Loucy (cell line): ENCODE results near the gene TTC12.

Experiments
- H2AFZ ChIP-seq: fragments of 200-600 bp; sonication (generic); 2 replicates; pipeline ENCODE4 v1.6.0; 2016; ENCODE audit warnings: antibody characterized with exemption, mild to moderate bottlenecking, low read length, moderate library complexity
- H3F3A ChIP-seq: fragments of 200-600 bp; 2 replicates; pipeline ENCODE4 v1.6.0; 2016; ENCODE audit warnings: antibody characterized with exemption, low read depth, mild to moderate bottlenecking
- H3K27me3 ChIP-seq: fragments of 200-600 bp; sonication (generic); 2 replicates; pipeline ENCODE4 v1.6.1; 2014; ENCODE audit warnings: low read length, mild to moderate bottlenecking; ENCODE audit not compliant: insufficient read depth, poor library complexity, severe bottlenecking
- H3K36me3 ChIP-seq: fragments of 200-600 bp; sonication (generic); 2 replicates; pipeline ENCODE4 v1.6.1; 2016; ENCODE audit warnings: low read length; ENCODE audit not compliant: insufficient read depth
- H3K4me1 ChIP-seq: fragments of 200-600 bp; sonication (generic); 2 replicates; pipeline ENCODE4 v1.5.1; 2014; ENCODE audit warnings: low read length, mild to moderate bottlenecking; ENCODE audit not compliant: insufficient read depth, poor library complexity, severe bottlenecking
- H3K4me2 ChIP-seq: fragments of 200-600 bp; sonication (generic); 2 replicates; pipeline ENCODE4 v1.6.0; 2014; ENCODE audit warnings: antibody characterized with exemption, low read length, low read depth, mild to moderate bottlenecking; ENCODE audit not compliant: poor library complexity, severe bottlenecking
- H3K4me3 ChIP-seq: fragments of 200-600 bp; sonication (generic); 2 replicates; pipeline ENCODE4 v1.5.1; 2014; ENCODE audit warnings: low read length, mild to moderate bottlenecking, mixed read lengths; ENCODE audit not compliant: poor library complexity, severe bottlenecking
- H3K79me2 ChIP-seq: fragments of 200-600 bp; sonication (generic); 2 replicates; pipeline ENCODE4 v1.6.1; 2014; ENCODE audit warnings: low read length; ENCODE audit not compliant: insufficient read depth
- H3K9ac ChIP-seq: fragments of 200-600 bp; sonication (generic); 2 replicates; pipeline ENCODE4 v1.6.0; 2014; ENCODE audit warnings: mild to moderate bottlenecking, low read depth, low read length, moderate library complexity; ENCODE audit not compliant: poor library complexity, severe bottlenecking
- H3K9me2 ChIP-seq: fragments of 200-600 bp; sonication (generic); replicated peaks from 2 replicates; pipeline ENCODE4 v1.6.1; 2016; ENCODE audit warnings: low read depth, low read length, mixed read lengths
- H3K9me3 ChIP-seq: fragments of 200-600 bp; sonication (generic); 2 replicates; pipeline ENCODE4 v1.6.1; 2014; ENCODE audit warnings: mild to moderate bottlenecking, antibody characterized with exemption, low read length, low read depth; ENCODE audit not compliant: insufficient read depth
- H4K20me1 ChIP-seq: fragments of 200-600 bp; sonication (generic); 2 replicates; pipeline ENCODE4 v1.6.0; 2014; ENCODE audit warnings: antibody characterized with exemption, low read length, mild to moderate bottlenecking; ENCODE audit not compliant: insufficient read depth, poor library complexity, severe bottlenecking
- EZH2phosphoT487 ChIP-seq: fragments of 200-600 bp; IDR thresholded peaks from 2 replicates; pipeline ENCODE4 v1.6.1; 2018; ENCODE audit warnings: antibody characterized with exemption, mild to moderate bottlenecking, moderate library complexity, borderline replicate concordance
- TF ChIP-seq, protein P1 (sequence below): fragments of 200-600 bp; sonication (generic); conservative IDR thresholded peaks from 2 replicates; pipeline ENCODE4 v1.5.1; 2014; ENCODE audit warnings: mild to moderate bottlenecking, antibody characterized with exemption, low read length

Gene TTC12

DNA sequence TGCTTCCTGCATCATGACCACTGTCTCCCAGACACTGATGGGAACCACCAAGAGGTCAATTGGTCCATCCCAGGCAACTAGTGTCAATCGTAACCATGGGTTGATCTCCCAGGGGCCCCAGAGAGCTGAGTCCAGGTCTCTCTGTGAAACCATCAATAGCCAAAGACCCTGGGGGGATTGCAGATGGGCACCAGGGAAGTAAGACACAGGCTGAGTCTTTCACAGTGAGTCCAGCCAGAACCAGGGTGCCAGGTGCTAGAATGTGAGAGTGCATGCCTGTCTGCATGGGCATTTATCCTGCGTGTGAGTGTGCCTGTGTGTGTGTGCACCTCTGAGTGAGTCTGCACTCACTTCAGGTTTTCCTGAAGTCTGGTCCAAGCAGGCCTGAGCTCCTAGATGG lies 45.3 kb upstream of the TTC12 start:
- H3K4me1 ChIP-seq, result no peaks in the 10 kb centered on the region
- no peak for TF ChIP-seq EZH2phosphoT487
- TF ChIP-seq, protein P1, sequence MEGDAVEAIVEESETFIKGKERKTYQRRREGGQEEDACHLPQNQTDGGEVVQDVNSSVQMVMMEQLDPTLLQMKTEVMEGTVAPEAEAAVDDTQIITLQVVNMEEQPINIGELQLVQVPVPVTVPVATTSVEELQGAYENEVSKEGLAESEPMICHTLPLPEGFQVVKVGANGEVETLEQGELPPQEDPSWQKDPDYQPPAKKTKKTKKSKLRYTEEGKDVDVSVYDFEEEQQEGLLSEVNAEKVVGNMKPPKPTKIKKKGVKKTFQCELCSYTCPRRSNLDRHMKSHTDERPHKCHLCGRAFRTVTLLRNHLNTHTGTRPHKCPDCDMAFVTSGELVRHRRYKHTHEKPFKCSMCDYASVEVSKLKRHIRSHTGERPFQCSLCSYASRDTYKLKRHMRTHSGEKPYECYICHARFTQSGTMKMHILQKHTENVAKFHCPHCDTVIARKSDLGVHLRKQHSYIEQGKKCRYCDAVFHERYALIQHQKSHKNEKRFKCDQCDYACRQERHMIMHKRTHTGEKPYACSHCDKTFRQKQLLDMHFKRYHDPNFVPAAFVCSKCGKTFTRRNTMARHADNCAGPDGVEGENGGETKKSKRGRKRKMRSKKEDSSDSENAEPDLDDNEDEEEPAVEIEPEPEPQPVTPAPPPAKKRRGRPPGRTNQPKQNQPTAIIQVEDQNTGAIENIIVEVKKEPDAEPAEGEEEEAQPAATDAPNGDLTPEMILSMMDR, result no peak

DNA sequence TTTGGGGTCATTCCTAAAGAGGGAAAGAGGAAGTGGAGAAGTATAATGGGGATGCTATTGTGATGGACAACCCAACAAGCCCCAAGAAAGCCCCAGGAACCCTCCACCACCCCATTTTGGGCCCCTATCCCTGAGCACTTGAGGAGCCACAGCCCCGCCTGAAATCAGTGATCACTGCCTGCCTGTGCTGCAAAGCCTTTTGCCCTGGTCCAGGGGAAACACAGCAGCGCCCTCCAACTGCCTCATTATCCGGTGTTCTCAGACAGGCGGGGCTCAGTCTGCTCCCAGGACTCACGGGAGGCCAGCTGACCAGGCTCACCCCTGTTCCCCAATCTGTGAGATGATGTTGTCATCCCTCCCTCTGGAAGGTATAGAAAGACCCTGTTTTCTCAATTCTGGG lies 44.7 kb upstream of the TTC12 start:
- Histone ChIP-seq H2AFZ (no peak overlapping the region), H3K9ac (no peak overlapping the region), H3K4me3 (no peak overlapping the region), H3K79me2 (no peaks in the 10 kb centered on the region), H3K27me3 (no peaks in the 10 kb centered on the region), H3K36me3 (no peaks in the 10 kb centered on the region), H3K9me3 (peaks cover 4% of the 10 kb centered on the region; the same call in 1 of the 2 replicates), H3K9me2 (no peaks in the 10 kb centered on the region), H3F3A (no peaks in the 10 kb centered on the region), H4K20me1 (no peaks in the 10 kb centered on the region), H3K4me2 (no peak overlapping the region), H3K4me1 (no peaks in the 10 kb centered on the region)
- TF ChIP-seq EZH2phosphoT487, result no peak
- TF ChIP-seq, protein P1, result no peak

More for the DNA sequence above, 45.3 kb upstream of the TTC12 start:
- H3F3A ChIP-seq, result no peaks in the 10 kb centered on the region
- no peaks in the 10 kb centered on the region for H3K9me2 ChIP-seq
- no peaks in the 10 kb centered on the region for H4K20me1 ChIP-seq
- no peaks in the 10 kb centered on the region for H3K27me3 ChIP-seq
- no peak overlapping the region for H3K9ac ChIP-seq
- no peak overlapping the region for H3K4me3 ChIP-seq
- H3K36me3 ChIP-seq, result no peaks in the 10 kb centered on the region
- H3K9me3 ChIP-seq, result peaks cover 4% of the 10 kb centered on the region; the same call in 1 of the 2 replicates
- H3K79me2 ChIP-seq, result no peaks in the 10 kb centered on the region
- H3K4me2 ChIP-seq, result no peak overlapping the region
- H2AFZ ChIP-seq, result no peak overlapping the region

DNA sequence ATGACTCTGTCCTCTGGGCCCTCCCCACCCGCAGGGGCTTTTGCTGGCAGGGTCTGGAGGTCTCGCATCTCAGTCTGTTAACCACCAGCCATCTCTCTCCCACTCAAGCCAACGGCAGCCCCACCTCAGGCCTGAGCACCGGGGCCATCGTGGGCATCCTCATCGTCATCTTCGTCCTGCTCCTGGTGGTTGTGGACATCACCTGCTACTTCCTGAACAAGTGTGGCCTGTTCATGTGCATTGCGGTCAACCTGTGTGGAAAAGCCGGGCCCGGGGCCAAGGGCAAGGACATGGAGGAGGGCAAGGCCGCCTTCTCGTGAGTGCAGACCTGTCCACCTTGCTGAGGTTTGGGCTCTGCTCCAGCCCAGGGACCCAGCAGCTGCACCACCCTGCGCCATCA lies 44.3 kb upstream of the TTC12 start:
- H3K9me3 ChIP-seq, result peaks cover 4% of the 10 kb centered on the region; the same call in 1 of the 2 replicates
- no peaks in the 10 kb centered on the region for H3K27me3 ChIP-seq
- no peak overlapping the region for H2AFZ ChIP-seq
- H3K9ac ChIP-seq, result no peak overlapping the region
- H3K4me1 ChIP-seq, result no peaks in the 10 kb centered on the region
- H3K9me2 ChIP-seq, result no peaks in the 10 kb centered on the region
- TF ChIP-seq, protein P1, result no peak
- no peak for TF ChIP-seq EZH2phosphoT487
- H3K36me3 ChIP-seq, result no peaks in the 10 kb centered on the region
- no peak overlapping the region for H3K4me3 ChIP-seq
- H3K79me2 ChIP-seq, result no peaks in the 10 kb centered on the region
- no peaks in the 10 kb centered on the region for H4K20me1 ChIP-seq
- H3K4me2 ChIP-seq, result no peak overlapping the region
- no peaks in the 10 kb centered on the region for H3F3A ChIP-seq
